Posterior cingulate gyrus (tissue), 11 donors: ENCODE measurements around the gene KCNE5.
"Not testable (repeated sequence)": the region's sequence is repeated elsewhere in the genome, so short reads cannot be mapped to it uniquely, and the experiment has no call there.

Experiments used
- DNase-seq, 10 donors: peaks; one replicate each; pipeline versions ENCODE4 v3.0.0 to v3.0.0-alpha.2; 2020 to 2021; ENCODE audit warnings: mixed read lengths in 3 of 10
- intact Hi-C: fragments of 100-400 bp; cut with DNase I; formaldehyde crosslinking; loops from one replicate; pipeline ENCODE4 v1.15.1; 2023

The KCNE5 gene

DNA sequence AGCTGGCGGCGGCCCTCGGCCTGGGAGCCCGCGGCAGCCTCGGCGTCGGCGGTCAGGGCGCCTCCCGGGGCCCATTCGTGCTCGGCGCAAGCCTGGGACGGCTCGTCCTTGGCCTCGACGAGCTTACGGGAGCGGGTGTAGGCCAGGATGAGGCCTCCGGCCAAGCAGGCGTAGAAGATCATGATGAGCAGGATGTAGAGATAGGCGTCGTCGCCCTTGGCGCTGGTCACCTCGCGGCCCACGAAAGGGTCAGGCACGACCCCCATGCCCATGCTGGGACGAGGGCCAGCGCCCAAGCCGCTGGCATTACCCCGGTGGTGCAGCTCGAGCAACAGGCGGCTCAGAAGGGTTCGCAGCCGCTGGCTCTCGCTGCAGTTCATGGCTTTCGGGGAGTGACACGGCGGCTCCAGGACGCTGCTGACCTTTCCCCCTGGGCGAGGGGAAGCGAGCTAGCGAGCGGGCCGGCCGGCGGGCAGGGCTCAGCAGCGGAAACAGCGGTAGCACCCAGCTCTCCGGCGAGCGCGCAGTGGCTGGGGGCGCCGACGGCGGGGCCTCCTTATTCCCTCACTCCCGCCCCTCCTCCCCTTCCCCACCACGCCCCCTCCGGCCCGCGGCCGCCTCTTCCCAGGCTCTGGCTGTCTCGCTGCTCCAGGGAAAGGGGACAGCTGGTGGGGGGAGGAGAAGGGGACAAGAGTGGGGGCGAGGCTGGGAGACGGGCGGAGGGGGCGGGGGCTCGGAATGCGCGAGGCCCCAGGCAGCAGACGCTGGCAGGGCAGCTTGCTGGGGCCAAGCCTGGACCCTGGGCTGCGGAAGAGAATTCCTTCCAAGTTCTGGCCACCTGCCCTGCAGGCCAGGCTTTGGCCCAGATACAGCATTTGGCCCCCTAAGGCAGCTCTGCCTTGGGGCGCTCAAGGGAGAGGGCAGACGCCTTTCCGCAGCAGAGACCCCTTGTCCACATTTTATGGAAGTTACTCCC is at the start of gene KCNE5:
Gene KCNE5 (minus strand): TSS at position 532 of the 976 bp plus-strand sequence. CDS start 152 bp downstream, at position 380.
- peak in 5 of 10 donors; percentile 7 to 77 (median 58) for DNase-seq
- intact Hi-C loops = no loop called here

- no peak for DNase-seq
- intact Hi-C loops = no loop called here
Measured at GRCh38 chrX:109672239-109672638, 47.3 kb upstream of the KCNE5 start.

DNA sequence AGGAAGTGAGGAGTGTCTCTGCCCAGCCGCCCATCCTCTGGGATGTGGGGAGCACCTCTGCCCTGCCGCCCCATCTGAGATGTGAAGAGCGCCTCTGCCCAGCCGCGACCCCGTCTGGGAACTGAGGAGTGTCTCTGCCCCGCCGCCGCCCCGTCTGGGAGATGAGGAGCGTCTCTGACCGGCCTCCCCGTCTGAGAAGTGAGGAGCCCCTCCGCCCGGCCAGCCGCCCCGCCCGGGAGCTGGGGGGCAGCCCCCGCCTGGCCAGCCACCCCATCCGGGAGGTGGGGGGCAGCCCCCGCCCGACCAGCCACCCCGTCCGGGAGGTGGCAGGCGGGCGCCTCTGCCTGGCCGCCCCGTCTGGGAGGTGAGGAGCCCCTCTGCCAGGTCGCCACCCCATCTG is 46.2 kb upstream of the KCNE5 start:
- intact Hi-C loops = not testable (repeated sequence)
- DNase-seq = peak in 3 of 10 donors; percentile 65 to 73 (median 66)

- DNase-seq = no peak
- intact Hi-C loops = no loop called here
Measured at GRCh38 chrX:109667986-109668385, 43.0 kb upstream of the KCNE5 start.

DNA sequence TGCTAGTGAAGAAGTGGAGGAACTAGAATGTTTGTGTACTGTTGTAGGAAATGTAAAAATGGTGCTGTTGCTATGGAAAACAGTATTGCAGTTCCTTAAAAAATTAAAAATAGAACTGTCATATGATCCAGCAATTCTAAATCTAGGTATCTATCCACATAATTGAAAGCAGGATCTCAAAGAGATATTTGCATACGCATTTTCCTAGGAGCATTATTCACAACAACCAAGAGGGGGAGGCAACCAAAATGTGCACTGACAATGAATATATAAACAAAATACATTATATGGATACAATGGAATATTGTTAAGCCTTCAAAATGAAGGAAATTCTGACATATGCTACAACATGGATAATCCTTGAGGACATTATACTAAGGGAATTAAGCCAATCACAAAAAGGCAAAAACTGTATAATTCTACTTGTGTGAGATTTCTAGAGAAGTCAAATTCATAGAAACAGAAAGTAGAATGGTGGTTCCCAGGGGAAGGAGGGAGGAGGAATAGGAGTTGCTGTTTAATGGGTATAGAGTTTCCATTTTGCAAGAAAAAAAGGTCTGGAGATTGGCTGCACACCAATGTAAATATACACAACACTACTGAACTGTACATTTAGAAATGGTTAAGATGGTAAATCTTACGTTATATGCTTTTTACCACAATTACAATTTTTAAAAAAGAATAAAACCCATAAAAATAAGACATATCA is 35.6 kb upstream of the KCNE5 start:
- intact Hi-C loops = no loop called here
- no peak for DNase-seq

- no peak for DNase-seq
- intact Hi-C loops = no loop called here
Measured at GRCh38 chrX:109658391-109658790, 33.4 kb upstream of the KCNE5 start.

- intact Hi-C loops, DNase-seq: not testable (repeated sequence)
Measured at GRCh38 chrX:109657364-109657763, 32.4 kb upstream of the KCNE5 start.

DNA sequence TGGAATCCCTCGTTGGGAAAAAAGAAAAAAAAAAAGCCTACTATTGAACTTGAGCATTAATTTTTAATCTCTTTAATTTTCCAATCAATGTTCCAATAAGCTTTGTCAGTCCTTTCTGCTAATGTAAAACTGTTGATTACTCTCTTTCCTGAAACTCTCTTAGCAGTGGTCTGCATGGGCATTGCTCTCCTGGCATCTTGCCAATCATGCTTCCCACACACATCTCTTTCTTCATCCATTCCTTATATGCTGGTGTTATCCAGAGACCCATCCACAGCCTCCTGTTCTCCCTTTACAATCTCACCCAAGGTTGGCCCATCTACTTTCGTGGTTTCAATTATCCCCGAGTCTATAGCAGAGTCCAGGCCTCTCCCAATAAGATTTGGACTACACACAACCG is 31.8 kb upstream of the KCNE5 start:
- intact Hi-C loops = no loop called here
- DNase-seq = no peak

DNA sequence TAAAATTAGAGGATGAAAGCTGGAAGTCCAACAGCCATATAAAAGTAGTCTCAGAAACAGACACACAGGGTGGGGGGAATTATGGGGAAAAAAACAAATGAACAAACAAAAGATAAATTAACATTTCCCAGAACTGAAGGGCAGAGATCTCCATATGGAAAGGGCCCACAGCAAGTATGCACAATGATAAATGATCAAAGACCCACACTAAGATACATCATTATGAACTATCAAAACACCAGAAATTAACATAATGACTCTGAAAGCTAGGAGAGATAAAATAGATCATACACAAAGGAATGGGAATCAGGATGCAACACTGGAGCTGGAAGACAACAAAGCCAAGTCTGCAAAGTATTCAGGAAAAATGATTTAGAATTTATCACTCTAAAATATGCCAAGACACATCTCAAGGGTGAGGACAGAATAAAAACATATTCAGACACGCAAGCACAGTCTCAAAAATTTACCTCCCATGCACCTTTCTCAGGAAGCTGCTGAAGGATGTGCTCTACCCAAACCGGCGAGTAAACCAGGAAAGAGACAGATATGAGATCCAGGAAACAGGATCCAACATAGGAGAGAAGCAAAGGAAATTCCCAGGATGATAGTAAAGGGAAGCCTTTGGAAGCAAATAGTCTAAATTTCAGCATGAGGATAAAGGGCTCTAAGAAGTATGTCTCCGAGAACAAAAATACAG is 30.7 kb upstream of the KCNE5 start:
- DNase-seq = no peak
- intact Hi-C loops = no loop called here

GRCh38 chrX:109654516-109655109 is 29.6 kb upstream of the KCNE5 start:
- intact Hi-C loops = no loop called here
- DNase-seq = no peak

DNA sequence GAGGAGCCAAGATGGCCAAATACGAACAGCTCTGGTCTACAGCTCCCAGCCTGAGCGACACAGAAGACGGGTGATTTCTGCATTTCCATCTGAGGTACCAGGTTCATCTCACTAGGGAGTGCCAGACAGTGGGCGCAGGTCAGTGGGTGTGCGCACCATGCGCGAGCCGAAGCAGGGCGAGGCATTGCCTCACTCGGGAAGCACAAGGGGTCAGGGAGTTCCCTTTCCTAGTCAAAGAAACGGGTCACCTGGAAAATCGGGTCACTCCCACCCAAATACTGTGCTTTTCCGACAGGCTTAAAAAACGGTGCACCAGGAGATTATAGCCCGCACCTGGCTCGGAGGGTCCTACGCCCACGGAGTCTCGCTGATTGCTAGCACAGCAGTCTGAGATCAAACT is 19.7 kb upstream of the KCNE5 start:
- DNase-seq = peak in 1 of 10 donors; percentile 54

GRCh38 chrX:109643687-109644086 is 18.7 kb upstream of the KCNE5 start:
- DNase-seq = no peak
- intact Hi-C loops = no loop called here

More for the DNA sequence above, 19.7 kb upstream of the KCNE5 start:
- intact Hi-C loops = not testable (repeated sequence)

DNA sequence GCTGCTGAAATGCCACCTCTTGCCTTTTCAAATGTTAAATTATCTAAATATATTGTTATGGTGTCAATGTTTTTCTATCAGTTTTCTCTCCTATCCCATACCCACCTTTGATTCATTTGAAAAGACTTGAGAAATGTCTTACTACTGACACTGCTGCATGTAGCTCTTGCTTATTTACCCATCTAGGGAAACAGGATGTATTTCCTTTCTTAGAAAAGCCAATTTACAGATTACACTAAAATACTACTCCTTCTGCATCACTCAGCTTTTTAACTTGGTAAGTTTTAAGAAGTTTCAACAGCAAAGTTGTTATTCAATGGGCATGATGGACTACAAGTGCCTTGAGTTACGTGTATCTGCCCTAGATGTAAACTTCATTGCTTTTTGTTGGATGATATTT is 13.2 kb upstream of the KCNE5 start:
- DNase-seq = no peak
- intact Hi-C loops = no loop called here

DNA sequence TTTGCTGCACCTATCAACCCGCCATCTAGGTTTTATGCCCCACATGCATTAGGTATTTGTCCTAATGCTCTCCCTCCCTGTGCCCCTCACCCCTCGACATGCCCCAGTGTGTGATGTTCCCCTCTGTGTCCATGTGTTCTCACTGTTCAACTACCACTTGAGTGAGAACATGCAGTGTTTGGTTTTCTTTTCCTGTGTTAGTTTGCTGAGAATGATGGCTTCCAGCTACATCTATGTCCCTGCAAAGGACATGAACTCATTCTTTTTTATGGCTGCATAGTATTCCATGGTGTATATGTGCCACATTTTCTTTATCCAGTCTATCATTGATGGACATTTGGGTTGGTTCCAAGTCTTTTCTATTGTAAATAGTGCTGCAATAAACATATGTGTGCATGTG is 12.5 kb upstream of the KCNE5 start:
- DNase-seq, intact Hi-C loops: not testable (repeated sequence)

DNA sequence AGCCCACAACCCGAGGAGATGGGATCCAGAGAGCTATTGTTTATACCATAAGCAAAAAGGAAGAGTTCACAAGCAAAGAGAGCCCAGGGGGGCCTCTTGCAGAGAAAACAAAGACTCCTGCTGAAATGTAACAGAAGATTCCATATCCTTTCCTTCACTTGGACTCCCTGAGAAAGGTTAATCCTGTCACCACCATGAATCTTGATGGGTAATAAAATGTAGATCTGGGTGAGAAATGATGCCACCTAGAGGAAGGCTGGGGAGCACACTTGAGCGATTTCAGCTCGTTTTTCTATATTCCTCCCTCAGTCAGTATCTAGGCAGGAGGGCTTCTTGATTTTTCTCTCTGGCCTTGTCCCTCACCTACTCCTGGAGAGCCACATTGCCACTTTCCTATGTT is 10.2 kb upstream of the KCNE5 start:
- intact Hi-C loops = loop anchor here (1.0 kb wide), 1 partner anchor 149 kb away; no protein-coding TSS in a partner anchor
- no peak for DNase-seq

DNA sequence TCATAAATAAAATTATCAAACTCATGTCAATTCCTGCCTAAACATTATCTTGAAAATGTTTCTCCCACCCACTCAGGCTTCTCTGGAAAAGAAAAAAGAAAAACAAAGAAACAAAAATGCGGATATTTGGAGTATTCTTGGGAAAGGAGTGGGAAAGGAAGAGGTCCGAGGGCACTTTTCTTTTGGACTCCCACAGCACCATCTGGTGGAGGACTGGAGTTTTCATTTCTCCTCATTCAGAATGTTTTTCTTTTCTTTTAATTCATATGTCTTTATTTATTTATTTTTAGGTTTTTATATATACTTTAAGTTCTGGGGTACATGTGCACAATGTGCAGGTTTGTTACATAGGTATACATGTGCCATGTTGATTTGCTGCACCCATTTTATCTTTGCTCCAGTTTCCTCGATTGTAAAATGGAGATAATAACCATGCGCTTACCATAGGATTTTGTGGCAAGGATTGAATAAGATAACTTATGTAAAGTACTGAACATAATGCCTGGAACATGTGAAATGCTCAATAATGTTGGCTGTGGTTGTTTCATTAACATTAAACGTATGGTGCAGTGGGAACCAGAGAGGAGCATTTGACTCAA is 8.0 kb upstream of the KCNE5 start:
- DNase-seq = peak in 2 of 10 donors; percentile 12 to 13

GRCh38 chrX:109629310-109629709 is 4.3 kb upstream of the KCNE5 start:
- intact Hi-C loops = no loop called here
- no peak for DNase-seq

More for the DNA sequence above, 8.0 kb upstream of the KCNE5 start:
- intact Hi-C loops = loop anchor here (5.0 kb wide), 1 partner anchor 91 kb away; no protein-coding TSS in a partner anchor

GRCh38 chrX:109626637-109627036 is 1.7 kb upstream of the KCNE5 start:
- intact Hi-C loops = no loop called here
- DNase-seq = no peak

DNA sequence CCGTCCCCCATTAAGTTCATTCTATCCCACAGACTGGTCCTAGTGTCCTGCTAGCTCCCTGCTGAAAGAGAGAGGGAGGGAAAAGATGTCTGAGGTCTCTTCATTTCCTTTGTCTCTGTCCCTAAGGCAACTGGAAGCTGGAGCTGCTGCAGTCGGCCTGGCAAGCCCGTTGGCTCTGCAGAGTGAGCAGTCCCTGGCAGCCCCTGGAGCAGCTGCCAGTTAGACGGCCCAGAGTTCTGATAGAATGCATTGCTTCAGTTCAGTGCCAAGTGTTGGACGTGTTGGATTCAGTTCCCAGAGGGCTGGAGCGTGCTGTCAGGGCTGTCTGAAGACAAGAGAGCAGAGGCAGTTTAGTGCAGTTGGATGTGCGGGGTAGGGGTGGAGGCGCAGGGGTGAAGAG is 975 bp downstream of the KCNE5 start:
- intact Hi-C loops = no loop called here
- DNase-seq = peak in 4 of 10 donors; percentile 6 to 80 (median 37)

DNA sequence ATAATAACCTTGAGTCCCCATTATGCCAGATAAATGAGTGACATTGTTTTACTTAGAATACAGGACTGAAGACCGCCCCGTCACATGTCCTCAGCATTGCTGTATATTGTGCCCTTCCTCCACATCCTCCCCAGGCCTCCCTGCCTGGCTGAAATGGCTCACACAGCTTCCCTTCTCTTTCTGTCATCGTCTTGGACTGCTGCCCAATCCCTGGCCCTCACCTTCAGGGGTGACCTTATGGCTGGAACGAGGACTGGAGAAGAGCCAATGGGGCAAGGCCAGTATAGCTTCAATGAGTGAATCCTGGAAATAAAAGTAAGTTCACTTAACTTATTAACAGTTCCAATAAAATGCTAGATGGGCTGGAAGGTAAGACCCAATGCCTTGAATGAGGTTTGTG is 2.7 kb downstream of the KCNE5 start:
- intact Hi-C loops = no loop called here

More for the DNA sequence above, 2.7 kb downstream of the KCNE5 start:
- no peak for DNase-seq
